ENCODE results near the gene TMEM135.

DNA sequence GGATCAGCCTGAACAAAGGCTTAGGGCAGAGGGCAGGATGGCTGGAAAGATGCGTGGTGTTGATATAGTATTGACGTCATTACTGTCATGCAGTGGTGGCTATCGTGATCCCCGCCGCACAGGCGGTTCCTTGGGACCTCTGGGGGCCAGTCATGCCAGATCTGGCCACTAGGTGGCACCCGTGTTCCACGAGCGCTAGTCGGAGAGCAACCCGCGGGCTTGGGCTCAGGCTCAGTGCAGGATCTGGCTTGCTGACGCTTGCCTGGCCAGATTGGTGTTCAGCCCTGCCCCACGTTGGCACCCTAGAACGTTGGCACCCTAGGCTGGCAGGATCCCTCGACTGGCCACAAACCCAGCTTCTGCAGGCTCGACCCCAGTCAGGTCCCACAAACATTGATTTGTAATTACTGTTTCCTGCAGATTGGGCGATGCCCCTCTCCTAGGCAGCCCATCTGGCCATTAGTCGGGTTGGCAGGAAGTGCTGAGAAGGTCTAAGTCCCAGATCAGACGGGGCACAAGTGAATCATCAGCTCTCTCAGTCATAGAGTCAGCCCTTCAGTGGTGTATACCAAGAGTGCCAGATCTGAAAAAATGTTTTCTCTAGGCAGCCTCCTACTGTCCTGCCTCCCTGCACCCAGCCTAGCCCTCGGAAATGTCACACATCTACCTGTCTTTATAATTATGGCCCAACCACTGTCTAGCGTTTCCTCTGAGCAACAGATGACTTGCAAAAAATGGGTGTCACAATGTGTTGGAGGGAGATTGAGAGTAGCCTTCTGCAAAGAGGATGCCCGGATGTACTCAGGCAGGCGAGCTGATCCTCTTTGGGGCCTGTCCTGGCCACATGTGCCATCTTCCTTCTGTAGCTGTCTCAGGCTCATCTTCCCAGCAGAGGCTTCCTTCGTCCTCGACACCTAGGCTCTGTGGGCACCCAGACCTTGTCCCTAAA, 315.3 kb downstream of the TMEM135 start:
- TF ChIP-seq, protein P1, sequence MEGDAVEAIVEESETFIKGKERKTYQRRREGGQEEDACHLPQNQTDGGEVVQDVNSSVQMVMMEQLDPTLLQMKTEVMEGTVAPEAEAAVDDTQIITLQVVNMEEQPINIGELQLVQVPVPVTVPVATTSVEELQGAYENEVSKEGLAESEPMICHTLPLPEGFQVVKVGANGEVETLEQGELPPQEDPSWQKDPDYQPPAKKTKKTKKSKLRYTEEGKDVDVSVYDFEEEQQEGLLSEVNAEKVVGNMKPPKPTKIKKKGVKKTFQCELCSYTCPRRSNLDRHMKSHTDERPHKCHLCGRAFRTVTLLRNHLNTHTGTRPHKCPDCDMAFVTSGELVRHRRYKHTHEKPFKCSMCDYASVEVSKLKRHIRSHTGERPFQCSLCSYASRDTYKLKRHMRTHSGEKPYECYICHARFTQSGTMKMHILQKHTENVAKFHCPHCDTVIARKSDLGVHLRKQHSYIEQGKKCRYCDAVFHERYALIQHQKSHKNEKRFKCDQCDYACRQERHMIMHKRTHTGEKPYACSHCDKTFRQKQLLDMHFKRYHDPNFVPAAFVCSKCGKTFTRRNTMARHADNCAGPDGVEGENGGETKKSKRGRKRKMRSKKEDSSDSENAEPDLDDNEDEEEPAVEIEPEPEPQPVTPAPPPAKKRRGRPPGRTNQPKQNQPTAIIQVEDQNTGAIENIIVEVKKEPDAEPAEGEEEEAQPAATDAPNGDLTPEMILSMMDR (IDR thresholded peaks at IDR 0.05) = peak; percentile 95
- TF ChIP-seq EZH2 (IDR thresholded peaks at IDR 0.05) = no peak

Measured in neural progenitor cell (in vitro differentiated cells).